OCI-LY3 (cell line): Measurements from ENCODE around the gene ZNF577.
A peak's percentile ranks its signal among the peaks of the same experiment; 100 is the strongest.

Experiments used
- H2AFZ ChIP-seq: fragments of 200-600, 300-600 bp; shearing (Covaris generic); 2 replicates; pipeline ENCODE4 v1.6.0; 2014; ENCODE audit warnings: antibody characterized with exemption, low read depth, low read length
- H3K27ac ChIP-seq: fragments of 200-600, 300-600 bp; sonication (generic); 2 replicates; pipeline ENCODE4 v1.5.1; 2014; ENCODE audit warnings: mild to moderate bottlenecking, low read length, moderate library complexity, mixed read lengths
- H3K27me3 ChIP-seq: fragments of 200-600, 300-600 bp; sonication (generic); 2 replicates; pipeline ENCODE4 v1.6.1; 2014; ENCODE audit warnings: low read depth, low read length, mixed read lengths
- H3K36me3 ChIP-seq: fragments of 200-600, 300-600 bp; sonication (generic); replicated peaks from 2 replicates; pipeline ENCODE3; 2014; ENCODE audit warnings: low read depth, low read length, mixed read lengths
- H3K4me1 ChIP-seq: fragments of 300-600, 200-600 bp; sonication (generic); 2 replicates; pipeline ENCODE4 v1.6.1; 2014; ENCODE audit warnings: low read length, mixed read lengths
- H3K4me2 ChIP-seq: fragments of 200-600, 300-600 bp; sonication (generic); 2 replicates; pipeline ENCODE4 v1.6.1; 2014; ENCODE audit warnings: low read length, mixed read lengths
- H3K4me3 ChIP-seq: fragments of 300-600, 200-600 bp; sonication (generic); 2 replicates; pipeline ENCODE4 v1.5.1; 2014; ENCODE audit warnings: antibody characterized with exemption, mild to moderate bottlenecking, low read length, moderate library complexity
- H3K79me2 ChIP-seq: fragments of 300-600, 200-600 bp; shearing (Covaris generic); 2 replicates; pipeline ENCODE4 v1.6.1; 2014; ENCODE audit warnings: mild to moderate bottlenecking, low read length, mixed read lengths
- H3K9ac ChIP-seq: fragments of 300-600, 200-600 bp; shearing (Covaris generic); 2 replicates; pipeline ENCODE4 v1.6.0; 2014; ENCODE audit warnings: mild to moderate bottlenecking, low read length, moderate library complexity
- H3K9me3 ChIP-seq: fragments of 200-600, 300-600 bp; shearing (Covaris generic); 2 replicates; pipeline ENCODE4 v1.6.1; 2014; ENCODE audit warnings: low read length, mixed read lengths; ENCODE audit not compliant: insufficient read depth
- H4K20me1 ChIP-seq: fragments of 200-600, 300-600 bp; sonication (generic); 2 replicates; pipeline ENCODE4 v1.6.1; 2016; ENCODE audit warnings: low read length, mixed read lengths; ENCODE audit not compliant: insufficient read depth
- EZH2phosphoT487 ChIP-seq: fragments of 200-600 bp; shearing (Covaris generic); IDR thresholded peaks from 2 replicates; pipeline ENCODE4 v1.6.1; 2018; ENCODE audit warnings: antibody characterized with exemption, mixed run types, low read depth
- TF ChIP-seq, protein P1 (sequence below): fragments of 200-600, 300-600 bp; sonication (generic); IDR thresholded peaks from 2 replicates; pipeline ENCODE4 v1.5.1; 2014; ENCODE audit warnings: antibody characterized with exemption, low read length, low read depth

ZNF577 gene

DNA sequence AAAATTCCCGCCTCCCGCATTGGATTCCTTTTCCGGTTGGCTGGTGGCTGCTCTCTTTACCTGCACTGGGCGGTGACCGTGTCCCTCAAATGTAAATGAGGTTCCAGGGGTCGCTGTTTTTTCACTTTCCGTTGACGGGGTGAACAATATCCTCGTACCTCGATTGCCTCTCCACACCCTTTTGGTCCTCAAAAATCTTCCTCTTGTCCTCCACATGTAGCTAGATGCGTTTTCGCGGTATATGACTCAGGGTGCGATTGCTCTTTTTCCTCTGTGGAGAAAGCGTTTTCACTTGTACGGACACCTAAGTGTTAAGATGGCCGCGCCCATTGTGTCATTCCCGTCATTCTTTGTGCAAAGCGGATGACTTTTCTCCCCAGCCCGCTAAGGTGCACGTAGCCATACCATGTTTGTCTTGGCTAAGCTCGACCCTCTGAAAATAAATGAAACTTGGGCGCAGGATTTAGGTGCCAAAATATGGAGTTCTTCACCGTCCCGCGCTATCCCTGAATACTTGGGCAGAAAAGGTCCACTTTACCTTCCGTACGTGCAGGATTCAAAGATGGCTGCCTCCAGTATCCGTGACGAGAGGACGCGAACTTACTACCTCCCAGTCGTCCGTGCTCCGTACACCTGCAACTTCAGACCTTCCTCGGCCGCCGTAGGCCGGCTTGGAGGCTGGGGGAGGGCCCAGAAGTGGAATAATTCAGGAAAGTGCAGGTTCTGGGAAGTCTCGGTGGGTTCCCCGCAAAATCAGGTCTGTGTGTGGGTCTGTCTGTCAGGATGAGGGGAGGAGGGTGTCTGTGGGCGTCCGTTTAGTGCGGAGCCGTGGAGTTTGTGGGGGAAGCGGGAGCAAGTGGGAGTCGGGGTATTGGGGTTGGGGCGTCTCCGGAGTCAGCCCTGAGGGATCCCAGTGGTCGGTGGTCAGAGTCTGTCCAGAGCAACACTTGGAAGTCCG, 39.3 kb upstream of the ZNF577 start, which contains the start of gene ZNF613:
Gene ZNF613, plus strand, starts transcription at position 689 of the 958 bp plus-strand sequence. CDS start 8,749 bp downstream, outside the sequence.
- Histone ChIP-seq H3K36me3 (peaks cover 29% of the 10 kb centered on the region), H3K79me2 (peaks cover 10% of the 10 kb centered on the region)

DNA sequence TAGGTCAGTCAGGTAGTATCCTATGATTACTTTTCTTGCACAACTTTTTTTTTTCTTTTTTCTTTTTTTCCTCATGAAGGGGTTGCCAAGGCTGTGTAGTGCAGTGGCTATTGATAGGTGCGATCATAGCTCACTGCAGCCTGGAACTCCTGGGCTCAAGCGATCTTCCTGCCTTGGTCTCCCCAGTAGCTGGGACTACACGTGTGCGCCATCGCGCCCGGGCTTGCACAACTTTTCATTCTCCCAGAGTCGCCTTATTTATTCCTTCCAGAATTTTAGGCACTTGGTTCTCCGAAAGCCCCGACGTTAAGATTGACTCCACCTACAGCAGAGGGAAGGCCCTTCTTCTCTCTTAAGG, 38.7 kb upstream of the ZNF577 start:
- Histone ChIP-seq H3K27ac (0 out of 2 replicates have a peak overlapping the region, but pooled peaks have one; percentile 65), H2AFZ (peak overlapping the region; percentile 99), H3K27me3 (no peaks in the 10 kb centered on the region), H3K4me3 (peak overlapping the region; percentile 89), H4K20me1 (no peaks in the 10 kb centered on the region), H3K9ac (peak overlapping the region; percentile 89; the same call in 1 of the 2 replicates), H3K36me3 (peaks cover 22% of the 10 kb centered on the region), H3K79me2 (peaks cover 10% of the 10 kb centered on the region), H3K9me3 (peaks cover 34% of the 10 kb centered on the region), H3K4me1 (peaks cover 7% of the 10 kb centered on the region), H3K4me2 (peak overlapping the region; percentile 73)
- TF ChIP-seq, protein P1, sequence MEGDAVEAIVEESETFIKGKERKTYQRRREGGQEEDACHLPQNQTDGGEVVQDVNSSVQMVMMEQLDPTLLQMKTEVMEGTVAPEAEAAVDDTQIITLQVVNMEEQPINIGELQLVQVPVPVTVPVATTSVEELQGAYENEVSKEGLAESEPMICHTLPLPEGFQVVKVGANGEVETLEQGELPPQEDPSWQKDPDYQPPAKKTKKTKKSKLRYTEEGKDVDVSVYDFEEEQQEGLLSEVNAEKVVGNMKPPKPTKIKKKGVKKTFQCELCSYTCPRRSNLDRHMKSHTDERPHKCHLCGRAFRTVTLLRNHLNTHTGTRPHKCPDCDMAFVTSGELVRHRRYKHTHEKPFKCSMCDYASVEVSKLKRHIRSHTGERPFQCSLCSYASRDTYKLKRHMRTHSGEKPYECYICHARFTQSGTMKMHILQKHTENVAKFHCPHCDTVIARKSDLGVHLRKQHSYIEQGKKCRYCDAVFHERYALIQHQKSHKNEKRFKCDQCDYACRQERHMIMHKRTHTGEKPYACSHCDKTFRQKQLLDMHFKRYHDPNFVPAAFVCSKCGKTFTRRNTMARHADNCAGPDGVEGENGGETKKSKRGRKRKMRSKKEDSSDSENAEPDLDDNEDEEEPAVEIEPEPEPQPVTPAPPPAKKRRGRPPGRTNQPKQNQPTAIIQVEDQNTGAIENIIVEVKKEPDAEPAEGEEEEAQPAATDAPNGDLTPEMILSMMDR, result no peak
- no peak for TF ChIP-seq EZH2phosphoT487

More for the DNA sequence above, 39.3 kb upstream of the ZNF577 start, which contains the start of gene ZNF613:
- no peak for TF ChIP-seq EZH2phosphoT487
- TF ChIP-seq, protein P1, result peak; percentile 41
- Histone ChIP-seq H2AFZ (peak within 1 kb of the TSS; percentile 99), H3K4me2 (peak within 1 kb of the TSS; percentile 73), H3K27me3 (no peaks in the 10 kb centered on the region), H3K9me3 (peaks cover 31% of the 10 kb centered on the region), H4K20me1 (no peaks in the 10 kb centered on the region), H3K4me1 (peaks cover 7% of the 10 kb centered on the region), H3K9ac (peak within 1 kb of the TSS; percentile 89), H3K4me3 (peak within 1 kb of the TSS; percentile 89), H3K27ac (peak within 1 kb of the TSS; percentile 65)

DNA sequence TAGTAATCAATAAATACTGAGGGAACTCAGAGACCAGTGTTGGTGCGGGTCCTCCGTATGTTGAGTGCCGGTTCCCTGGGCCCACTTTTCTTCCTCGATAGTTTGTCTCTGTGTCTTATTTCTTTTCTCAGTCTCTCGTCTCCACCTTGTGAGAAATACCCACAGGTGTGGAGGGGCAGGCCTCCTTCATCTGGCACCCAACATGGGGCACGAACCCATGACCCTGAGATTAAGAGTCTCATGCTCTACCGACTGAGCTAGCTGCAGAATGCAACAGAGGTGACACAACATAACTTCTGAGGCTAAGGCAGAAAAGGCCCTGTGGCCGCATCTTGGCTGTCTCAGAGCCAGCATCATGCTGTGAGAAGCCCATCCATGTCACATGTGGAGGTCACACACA, 34.2 kb upstream of the ZNF577 start:
- H3K9ac ChIP-seq, result no peak overlapping the region
- H3K79me2 ChIP-seq, result no peaks in the 10 kb centered on the region
- H3K9me3 ChIP-seq, result peaks cover 52% of the 10 kb centered on the region
- H3K4me1 ChIP-seq, result peaks cover 4% of the 10 kb centered on the region; the same call in 1 of the 2 replicates
- H3K27me3 ChIP-seq, result no peaks in the 10 kb centered on the region
- H2AFZ ChIP-seq, result no peak overlapping the region
- H3K36me3 ChIP-seq, result peaks cover 5% of the 10 kb centered on the region
- H3K4me2 ChIP-seq, result no peak overlapping the region
- H4K20me1 ChIP-seq, result no peaks in the 10 kb centered on the region
- TF ChIP-seq, protein P1, result no peak
- TF ChIP-seq EZH2phosphoT487, result no peak
- no peak overlapping the region for H3K27ac ChIP-seq
- no peak overlapping the region for H3K4me3 ChIP-seq

DNA sequence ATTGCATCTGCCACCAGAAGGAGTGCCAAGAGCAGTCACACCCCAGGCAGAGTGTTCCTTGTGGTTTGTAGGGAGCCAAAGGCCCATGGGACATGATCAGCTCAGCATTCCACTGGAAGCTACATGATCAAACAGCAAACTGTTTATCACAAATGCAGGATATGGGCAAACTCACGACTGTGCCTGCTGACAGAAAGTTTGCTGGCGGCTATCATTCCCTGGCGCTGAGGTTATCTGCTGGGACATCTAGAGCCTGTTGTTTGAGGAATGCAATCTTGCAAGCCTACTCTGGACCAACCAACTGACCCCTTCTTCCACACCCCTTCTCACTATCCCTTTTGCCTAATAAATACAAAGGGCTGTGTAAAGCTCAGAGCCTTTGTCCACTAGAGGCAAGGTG, 31.9 kb upstream of the ZNF577 start:
- H3K4me1 ChIP-seq, result peaks cover 6% of the 10 kb centered on the region; the same call in 1 of the 2 replicates
- H3K9ac ChIP-seq, result no peak overlapping the region
- TF ChIP-seq EZH2phosphoT487, result no peak
- TF ChIP-seq, protein P1, result no peak
- no peaks in the 10 kb centered on the region for H3K36me3 ChIP-seq
- H3K9me3 ChIP-seq, result peaks cover 67% of the 10 kb centered on the region
- H2AFZ ChIP-seq, result no peak overlapping the region
- H3K4me3 ChIP-seq, result no peak overlapping the region
- no peak overlapping the region for H3K27ac ChIP-seq
- no peak overlapping the region for H3K4me2 ChIP-seq
- H3K27me3 ChIP-seq, result no peaks in the 10 kb centered on the region
- no peaks in the 10 kb centered on the region for H3K79me2 ChIP-seq
- no peaks in the 10 kb centered on the region for H4K20me1 ChIP-seq
